ENCODE measurements around the gene EFCC1.

Gene EFCC1

GRCh38 chr3:129061023-129061887 is 60.2 kb downstream of the EFCC1 start:
- no peak for TF ChIP-seq CTCF (IDR thresholded peaks at IDR 0.05; ENCODE audit: low read depth, low read length)
- no peak for DNase-seq
- H3K4me3 ChIP-seq (ENCODE audit: low read depth, low read length) = no peak overlapping the region
- no peaks in the 10 kb centered on the region for H3K9me3 ChIP-seq (ENCODE audit: severe bottlenecking)
- no peak overlapping the region for H3K27ac ChIP-seq
- H3K36me3 ChIP-seq = no peaks in the 10 kb centered on the region
- H3K27me3 ChIP-seq (ENCODE audit: insufficient read depth, low read depth, severe bottlenecking) = no peaks in the 10 kb centered on the region

GRCh38 chr3:129061888-129062834 is 61.1 kb downstream of the EFCC1 start:
- DNase-seq = no peak
- no peaks in the 10 kb centered on the region for H3K9me3 ChIP-seq (ENCODE audit: severe bottlenecking)
- H3K4me3 ChIP-seq (ENCODE audit: low read depth, low read length) = no peak overlapping the region
- TF ChIP-seq CTCF (IDR thresholded peaks at IDR 0.05; ENCODE audit: low read depth, low read length) = no peak
- no peaks in the 10 kb centered on the region for H3K27me3 ChIP-seq (ENCODE audit: insufficient read depth, low read depth, severe bottlenecking)
- no peak overlapping the region for H3K27ac ChIP-seq
- H3K36me3 ChIP-seq = no peaks in the 10 kb centered on the region

GRCh38 chr3:129063091-129063640 is 62.1 kb downstream of the EFCC1 start:
- DNase-seq = no peak
- TF ChIP-seq CTCF (IDR thresholded peaks at IDR 0.05; ENCODE audit: low read depth, low read length) = no peak
- Histone ChIP-seq H3K27me3 (ENCODE audit: insufficient read depth, low read depth, severe bottlenecking) (no peaks in the 10 kb centered on the region), H3K36me3 (no peaks in the 10 kb centered on the region), H3K9me3 (ENCODE audit: severe bottlenecking) (no peaks in the 10 kb centered on the region), H3K4me3 (ENCODE audit: low read depth, low read length) (no peak overlapping the region), H3K27ac (no peak overlapping the region)

GRCh38 chr3:129063841-129064482 is 62.9 kb downstream of the EFCC1 start:
- no peaks in the 10 kb centered on the region for H3K36me3 ChIP-seq
- no peak overlapping the region for H3K4me3 ChIP-seq (ENCODE audit: low read depth, low read length)
- DNase-seq = no peak
- H3K27ac ChIP-seq = no peak overlapping the region
- no peaks in the 10 kb centered on the region for H3K9me3 ChIP-seq (ENCODE audit: severe bottlenecking)
- TF ChIP-seq CTCF (IDR thresholded peaks at IDR 0.05; ENCODE audit: low read depth, low read length) = no peak
- H3K27me3 ChIP-seq (ENCODE audit: insufficient read depth, low read depth, severe bottlenecking) = no peaks in the 10 kb centered on the region

DNA sequence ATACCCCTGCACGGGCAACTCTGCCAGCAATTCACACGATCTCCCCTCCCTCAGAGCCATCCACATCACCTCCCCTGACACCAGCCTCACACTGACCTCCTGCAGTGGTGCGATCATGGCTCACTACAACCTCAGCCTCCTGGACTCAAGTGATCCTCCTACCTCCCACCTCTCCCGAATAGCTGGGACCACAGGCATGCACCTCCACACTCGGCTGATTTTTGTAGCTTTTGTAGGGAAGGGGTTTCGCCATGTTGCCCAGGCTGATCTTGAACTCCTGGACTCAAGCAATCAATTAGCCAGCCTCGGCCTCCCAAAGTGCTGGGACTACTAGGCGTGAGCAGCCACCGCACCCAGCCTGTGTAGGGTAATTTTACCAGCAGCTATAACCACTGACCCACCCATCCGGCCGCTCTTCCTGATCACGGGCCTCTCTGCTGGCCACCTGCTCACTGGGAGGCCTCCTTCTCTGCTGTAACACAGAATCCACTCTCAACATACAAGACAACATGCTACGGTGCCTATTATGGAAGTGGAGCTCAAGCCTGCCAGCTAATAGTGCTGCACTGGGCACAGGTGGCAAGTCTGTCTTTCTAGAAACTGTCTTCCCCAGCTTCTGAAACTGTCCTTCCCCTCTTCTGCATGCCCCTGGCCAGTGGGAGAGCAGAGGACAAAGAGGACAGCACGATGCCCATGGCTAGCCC is 64.1 kb downstream of the EFCC1 start:
- DNase-seq = no peak
- H3K4me3 ChIP-seq (ENCODE audit: low read depth, low read length) = no peak overlapping the region
- H3K9me3 ChIP-seq (ENCODE audit: severe bottlenecking) = no peaks in the 10 kb centered on the region
- no peaks in the 10 kb centered on the region for H3K27me3 ChIP-seq (ENCODE audit: insufficient read depth, low read depth, severe bottlenecking)
- no peaks in the 10 kb centered on the region for H3K36me3 ChIP-seq
- no peak for TF ChIP-seq CTCF (IDR thresholded peaks at IDR 0.05; ENCODE audit: low read depth, low read length)
- H3K27ac ChIP-seq = no peak overlapping the region

Data from WERI-Rb-1 (cell line).